GM06990 (cell line): ENCODE data around the gene CCDC197.

Experiments
- DNase-seq: peaks from one replicate; pipeline ENCODE4 v3.0.0-alpha.2; 2011; ENCODE audit not compliant: insufficient read length; ENCODE audit errors: extremely low read depth
- H3K27me3 ChIP-seq: replicated peaks from 2 replicates; pipeline ENCODE4 v1.6.0; 2011; ENCODE audit warnings: low read length; ENCODE audit not compliant: control insufficient read depth, insufficient read depth
- H3K36me3 ChIP-seq: 2 replicates; pipeline ENCODE4 v1.5.1; 2011; ENCODE audit warnings: low read length; ENCODE audit not compliant: control insufficient read depth, insufficient read depth
- H3K4me3 ChIP-seq: replicated peaks from 2 replicates; pipeline ENCODE4 v1.5.1; 2011; ENCODE audit warnings: low read depth, mild to moderate bottlenecking, control low read depth, low read length
- TF ChIP-seq, protein P1 (sequence below): IDR thresholded peaks from 2 replicates; pipeline ENCODE4 v1.5.1; 2011; ENCODE audit warnings: low read length, control low read depth, mild to moderate bottlenecking, inconsistent platforms; ENCODE audit not compliant: insufficient read depth, poor library complexity, severe bottlenecking

CCDC197 gene

GRCh38 chr14:94045563-94046345 is 48.7 kb downstream of the CCDC197 start:
- Histone ChIP-seq H3K36me3 (peaks cover 25% of the 10 kb centered on the region), H3K27me3 (no peaks in the 10 kb centered on the region), H3K4me3 (no peak overlapping the region)
- TF ChIP-seq, protein P1, sequence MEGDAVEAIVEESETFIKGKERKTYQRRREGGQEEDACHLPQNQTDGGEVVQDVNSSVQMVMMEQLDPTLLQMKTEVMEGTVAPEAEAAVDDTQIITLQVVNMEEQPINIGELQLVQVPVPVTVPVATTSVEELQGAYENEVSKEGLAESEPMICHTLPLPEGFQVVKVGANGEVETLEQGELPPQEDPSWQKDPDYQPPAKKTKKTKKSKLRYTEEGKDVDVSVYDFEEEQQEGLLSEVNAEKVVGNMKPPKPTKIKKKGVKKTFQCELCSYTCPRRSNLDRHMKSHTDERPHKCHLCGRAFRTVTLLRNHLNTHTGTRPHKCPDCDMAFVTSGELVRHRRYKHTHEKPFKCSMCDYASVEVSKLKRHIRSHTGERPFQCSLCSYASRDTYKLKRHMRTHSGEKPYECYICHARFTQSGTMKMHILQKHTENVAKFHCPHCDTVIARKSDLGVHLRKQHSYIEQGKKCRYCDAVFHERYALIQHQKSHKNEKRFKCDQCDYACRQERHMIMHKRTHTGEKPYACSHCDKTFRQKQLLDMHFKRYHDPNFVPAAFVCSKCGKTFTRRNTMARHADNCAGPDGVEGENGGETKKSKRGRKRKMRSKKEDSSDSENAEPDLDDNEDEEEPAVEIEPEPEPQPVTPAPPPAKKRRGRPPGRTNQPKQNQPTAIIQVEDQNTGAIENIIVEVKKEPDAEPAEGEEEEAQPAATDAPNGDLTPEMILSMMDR, result no peak
- DNase-seq, result no peak

DNA sequence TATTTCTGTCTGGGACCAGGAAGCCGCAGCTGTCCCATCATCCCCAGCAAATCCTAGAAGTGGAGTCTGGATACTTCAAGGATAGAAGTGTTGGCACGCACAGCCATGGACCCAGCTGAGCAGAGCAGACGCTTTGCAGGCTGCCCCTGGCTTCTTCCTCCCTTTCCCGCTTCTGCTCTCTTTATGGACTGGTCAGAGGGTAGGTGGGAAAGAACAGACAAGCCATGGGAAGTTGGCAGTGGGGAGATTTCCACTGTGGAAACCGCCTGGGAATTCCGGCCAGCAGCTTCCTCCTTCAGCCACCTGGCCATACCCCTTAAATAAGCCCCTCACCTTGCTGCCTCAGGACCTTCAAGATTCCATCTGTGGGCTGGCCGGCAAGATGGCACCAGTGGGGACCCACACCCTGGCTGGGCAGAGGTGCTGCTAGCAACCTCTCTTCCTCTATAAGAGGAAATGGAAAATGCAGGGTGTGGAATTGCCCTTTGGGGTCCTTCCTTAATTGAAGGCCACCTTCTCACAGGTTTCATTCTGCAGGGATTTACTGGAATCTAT is 49.7 kb downstream of the CCDC197 start:
- DNase-seq, result no peak
- TF ChIP-seq, protein P1, result no peak
- no peaks in the 10 kb centered on the region for H3K27me3 ChIP-seq
- H3K4me3 ChIP-seq, result no peak overlapping the region
- H3K36me3 ChIP-seq, result peaks cover 27% of the 10 kb centered on the region

DNA sequence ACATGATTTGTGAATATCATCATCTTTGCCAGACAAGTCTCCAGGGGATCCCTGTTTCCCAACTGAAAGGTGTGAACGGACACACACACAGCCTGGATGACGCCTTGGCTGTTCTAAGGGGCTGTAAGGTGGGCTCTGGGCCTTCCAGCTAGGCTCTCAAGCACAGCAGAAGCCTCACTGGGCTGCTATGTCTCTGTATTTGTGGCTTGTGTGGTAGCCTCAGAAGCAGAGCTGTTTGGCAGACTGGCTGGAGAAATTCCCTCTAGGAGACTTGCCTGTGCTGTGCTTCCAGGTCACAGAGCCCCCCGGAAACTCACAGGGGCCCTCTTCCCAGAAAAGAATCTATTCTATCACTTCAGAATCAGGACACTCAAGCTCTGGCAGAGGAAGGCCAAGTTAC is 50.5 kb downstream of the CCDC197 start:
- H3K27me3 ChIP-seq, result no peaks in the 10 kb centered on the region
- H3K36me3 ChIP-seq, result peaks cover 32% of the 10 kb centered on the region
- no peak overlapping the region for H3K4me3 ChIP-seq
- TF ChIP-seq, protein P1, result no peak
- no peak for DNase-seq

- no peak for DNase-seq
- H3K27me3 ChIP-seq, result no peaks in the 10 kb centered on the region
- peaks cover 34% of the 10 kb centered on the region for H3K36me3 ChIP-seq
- TF ChIP-seq, protein P1, result no peak
- no peak overlapping the region for H3K4me3 ChIP-seq
Observed at GRCh38 chr14:94048691-94049624, 51.9 kb downstream of the CCDC197 start.

DNA sequence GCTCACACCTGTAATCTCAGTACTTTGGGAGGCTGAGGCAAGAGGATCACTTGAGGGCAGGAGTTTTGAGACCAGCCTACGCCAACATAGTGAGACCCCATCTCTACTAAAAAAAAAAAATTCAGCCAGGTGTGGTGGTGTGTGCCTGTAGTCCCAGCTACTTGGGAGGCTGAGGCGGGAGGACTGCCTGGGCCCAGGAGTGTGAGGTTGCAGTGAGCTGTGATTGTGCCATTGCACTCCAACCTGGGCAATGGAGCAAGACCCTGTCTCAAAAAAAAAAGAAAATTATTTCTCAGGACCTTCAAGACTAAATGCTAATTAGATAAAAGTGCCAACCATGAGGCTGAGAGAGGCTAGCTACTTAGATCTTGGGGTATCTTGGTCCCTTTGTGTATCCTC is 52.5 kb downstream of the CCDC197 start:
- no peak for DNase-seq
- Histone ChIP-seq H3K27me3 (no peaks in the 10 kb centered on the region), H3K36me3 (peaks cover 33% of the 10 kb centered on the region), H3K4me3 (no peak overlapping the region)
- TF ChIP-seq, protein P1, result no peak
